Epidermal melanocyte (primary cell): Measurements from ENCODE around the gene MAPK7.

ENCODE experiments used
- DNase-seq: peaks from one replicate; pipeline ENCODE4 v3.0.0; 2011; ENCODE audit warnings: low spot score; ENCODE audit not compliant: insufficient read length

MAPK7 gene

GRCh38 chr17:19362277-19363113, 15.8 kb upstream of the MAPK7 start, which contains the start of gene B9D1:
B9D1 (minus strand) TSS chr17:19362723; CDS start chr17:19362569, 154 bp downstream.
- peak; percentile 93 for DNase-seq

- DNase-seq, result no peak
Measured at GRCh38 chr17:19363114-19363438, 15.2 kb upstream of the MAPK7 start.

- no peak for DNase-seq
Measured at GRCh38 chr17:19363460-19364035, 14.8 kb upstream of the MAPK7 start.

- DNase-seq, result no peak
Measured at GRCh38 chr17:19364699-19365498, 13.4 kb upstream of the MAPK7 start.

- DNase-seq, result no peak
Measured at GRCh38 chr17:19365499-19365817, 12.8 kb upstream of the MAPK7 start.

GRCh38 chr17:19365833-19366636, 12.3 kb upstream of the MAPK7 start:
- no peak for DNase-seq

- no peak for DNase-seq
Measured at GRCh38 chr17:19366637-19366972, 11.7 kb upstream of the MAPK7 start.

- no peak for DNase-seq
Measured at GRCh38 chr17:19368229-19368628, 10.1 kb upstream of the MAPK7 start.

- DNase-seq, result no peak
Measured at GRCh38 chr17:19369107-19369778, 9.1 kb upstream of the MAPK7 start.

GRCh38 chr17:19369846-19370492, 8.3 kb upstream of the MAPK7 start:
- no peak for DNase-seq

- no peak for DNase-seq
Measured at GRCh38 chr17:19370493-19370960, 7.8 kb upstream of the MAPK7 start.

- DNase-seq, result no peak
Measured at GRCh38 chr17:19371259-19372010, 6.9 kb upstream of the MAPK7 start.

- DNase-seq, result no peak
Measured at GRCh38 chr17:19372011-19372370, 6.3 kb upstream of the MAPK7 start.

- no peak for DNase-seq
Measured at GRCh38 chr17:19372439-19372838, 5.9 kb upstream of the MAPK7 start.

GRCh38 chr17:19372866-19373504, 5.3 kb upstream of the MAPK7 start:
- DNase-seq, result no peak

- DNase-seq, result no peak
Measured at GRCh38 chr17:19374136-19374535, 4.2 kb upstream of the MAPK7 start.

GRCh38 chr17:19375732-19376131, 2.6 kb upstream of the MAPK7 start:
- DNase-seq, result no peak

- DNase-seq, result no peak
Measured at GRCh38 chr17:19376811-19377210, 1.5 kb upstream of the MAPK7 start.
